ENCODE data around the gene PIGP.
"Not testable (repeated sequence)": the region's sequence is repeated elsewhere in the genome, so short reads cannot be mapped to it uniquely, and the experiment has no call there.

Gene PIGP

DNA sequence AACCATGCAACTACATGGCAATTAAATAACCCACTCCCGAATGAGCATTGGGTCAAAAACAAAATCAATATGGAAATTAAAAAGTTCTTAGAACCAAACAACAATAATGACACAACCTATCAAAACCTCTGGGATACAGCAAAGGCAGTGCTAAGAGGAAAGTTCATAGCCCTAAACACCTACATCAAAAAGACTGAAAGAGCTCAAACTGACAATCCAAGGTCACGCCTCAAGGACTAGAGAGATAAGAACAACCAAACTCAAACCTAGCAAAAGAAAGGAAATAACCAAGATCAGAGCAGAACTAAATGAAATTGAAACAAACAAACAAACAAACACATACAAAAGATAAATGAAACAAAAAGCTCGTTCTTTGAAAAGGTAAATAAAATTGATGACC is 23.1 kb downstream of the PIGP start:
- DNase-seq; intact Hi-C loops (cut with DNase I): not testable (repeated sequence)

DNA sequence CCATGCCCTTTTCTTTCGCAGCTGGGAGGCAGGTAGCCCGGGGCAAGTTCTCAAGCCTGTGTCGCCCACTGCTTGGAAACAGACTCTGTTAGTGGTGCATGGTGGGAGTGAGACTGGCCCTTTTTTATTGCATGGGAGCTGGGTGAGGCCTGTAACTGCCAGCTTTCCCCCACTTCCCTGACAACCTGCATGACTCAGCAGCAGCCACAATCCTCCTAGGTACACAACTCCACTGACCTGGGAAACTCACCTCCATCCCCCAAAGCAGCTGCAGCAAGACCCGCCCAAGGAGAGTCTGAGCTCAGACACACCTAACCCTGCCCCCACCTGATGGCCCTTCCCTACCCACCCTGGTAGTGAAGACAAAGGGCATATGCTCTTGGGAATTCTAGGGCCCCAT is 25.8 kb downstream of the PIGP start:
- no peak for DNase-seq
- intact Hi-C loops (cut with DNase I), result no loop called here

DNA sequence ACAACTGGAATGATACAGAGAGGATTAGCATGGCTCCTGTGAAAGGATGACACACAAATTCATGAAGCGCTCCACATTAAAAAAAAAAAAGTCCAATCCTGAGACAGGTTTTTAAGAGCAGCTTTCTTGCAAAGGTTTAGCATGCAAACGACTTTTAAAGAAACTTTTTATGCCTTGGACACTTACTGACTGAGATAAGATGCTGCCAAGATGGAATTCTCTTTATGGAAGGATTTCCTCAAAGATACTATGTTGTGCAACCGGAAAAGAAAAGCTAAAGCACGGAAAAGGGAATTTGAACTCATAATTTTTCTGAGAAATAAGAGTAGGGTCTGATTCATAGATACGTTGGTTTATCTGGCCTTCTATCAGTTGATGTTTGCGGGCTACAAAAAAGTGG is 27.3 kb downstream of the PIGP start:
- intact Hi-C loops (cut with DNase I), result no loop called here
- no peak for DNase-seq

DNA sequence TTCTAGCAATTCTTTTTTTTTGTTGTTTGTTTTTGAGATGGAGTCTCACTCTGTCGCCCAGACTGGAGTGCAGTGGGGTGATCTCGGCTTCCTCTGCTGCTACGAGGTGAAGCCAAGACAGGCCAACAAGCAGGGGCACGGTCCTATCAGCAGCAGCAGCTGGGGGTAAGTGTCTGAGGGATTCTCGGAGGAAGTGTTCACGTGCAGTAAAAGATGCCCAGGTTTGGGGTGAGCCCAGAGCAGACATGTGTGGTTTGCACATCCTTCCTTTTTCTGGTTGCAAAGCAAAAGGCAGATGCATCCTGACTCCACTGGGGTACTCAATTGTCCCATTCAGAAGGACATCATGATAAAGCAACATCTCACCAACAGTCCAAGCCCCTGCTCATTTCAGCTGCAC is 27.7 kb downstream of the PIGP start:
- intact Hi-C loops (cut with DNase I), result no loop called here
- DNase-seq, result no peak

DNA sequence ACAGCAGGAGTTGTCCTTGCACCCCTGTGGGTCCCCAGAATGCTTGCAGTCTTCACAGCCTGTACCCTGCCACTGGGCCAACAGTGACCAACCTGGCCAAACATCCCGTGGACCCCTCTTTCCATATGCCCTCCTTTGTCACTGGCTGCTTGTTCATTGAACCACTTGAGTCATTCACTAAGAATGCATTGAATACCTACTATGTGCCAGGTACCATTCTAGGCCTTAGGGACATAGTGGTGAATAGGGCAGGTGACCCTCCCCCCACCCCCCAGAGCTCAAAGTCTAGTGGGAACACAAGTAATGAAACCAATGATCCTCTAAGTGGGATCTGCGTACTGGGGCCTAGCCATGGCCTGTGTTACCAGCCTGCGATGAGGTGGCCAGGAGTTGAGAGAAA is 28.2 kb downstream of the PIGP start:
- no peak for DNase-seq
- intact Hi-C loops (cut with DNase I), result no loop called here

DNA sequence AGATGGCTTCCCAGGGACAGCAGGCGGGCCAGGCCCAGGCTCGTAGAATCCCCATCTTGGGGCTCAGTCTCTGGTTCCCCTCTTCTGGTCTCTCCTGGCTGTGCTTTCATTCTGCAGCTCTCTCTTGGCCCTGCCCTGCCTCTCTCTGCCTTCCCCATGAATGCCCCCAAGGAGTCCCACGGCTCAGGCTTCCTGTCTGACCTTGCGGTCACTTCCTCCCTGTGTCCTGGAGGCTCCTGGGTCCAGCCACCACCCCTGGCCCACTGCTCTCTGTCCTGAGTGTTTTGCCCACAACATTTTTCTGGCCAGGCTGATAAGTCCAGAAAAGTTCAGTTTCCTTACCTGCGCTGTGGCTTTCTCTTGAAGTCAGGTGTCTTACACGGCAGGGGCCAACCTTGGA is 29.1 kb downstream of the PIGP start:
- intact Hi-C loops (cut with DNase I), result no loop called here
- DNase-seq, result no peak

DNA sequence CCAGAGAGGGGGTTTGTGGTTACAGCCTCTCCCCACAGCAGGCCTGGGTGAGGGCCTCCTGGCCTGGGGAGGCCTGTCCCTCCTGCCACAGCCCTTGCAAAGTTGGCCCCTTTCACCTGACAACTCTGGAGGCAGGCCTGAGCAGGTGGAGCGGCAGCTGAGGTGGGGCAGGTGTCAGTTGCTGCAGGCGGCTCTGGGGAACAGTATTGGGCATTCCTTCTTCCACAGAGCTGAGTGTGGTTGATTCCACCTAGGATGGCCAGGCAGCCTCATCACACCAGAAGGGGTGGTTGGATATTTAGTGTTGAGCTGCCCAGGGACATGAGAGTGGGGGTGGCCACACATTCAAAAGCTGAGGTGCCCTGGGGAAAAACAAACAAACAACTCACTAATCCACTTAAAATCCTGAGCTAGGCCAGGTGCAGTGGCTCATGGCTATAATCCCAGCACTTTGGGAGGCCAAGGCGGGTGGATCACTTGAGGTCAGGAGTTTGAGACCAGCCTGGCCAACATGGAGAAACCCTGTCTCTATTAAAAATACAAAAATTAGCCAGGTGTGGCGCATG is 31.1 kb downstream of the PIGP start:
- intact Hi-C loops (cut with DNase I), result no loop called here
- DNase-seq, result no peak

DNA sequence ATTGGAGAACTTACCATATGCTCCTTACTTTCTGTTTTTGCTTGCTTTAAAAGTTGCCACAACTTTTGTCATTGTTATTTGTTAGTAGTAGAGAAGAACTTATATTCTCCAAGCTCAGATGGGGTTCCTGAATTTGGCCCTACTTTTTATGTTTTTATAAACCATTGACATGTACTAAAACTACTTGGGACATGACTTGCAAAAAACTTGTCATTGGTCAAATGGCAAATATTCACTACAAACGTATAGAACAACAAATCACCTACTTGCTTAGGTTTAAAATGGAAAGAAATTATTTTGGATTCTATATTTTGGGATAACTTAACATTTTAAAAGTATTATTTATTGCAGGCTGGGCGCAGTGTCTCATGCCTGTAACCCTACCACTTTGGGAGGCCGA is 32.7 kb downstream of the PIGP start:
- intact Hi-C loops (cut with DNase I), result no loop called here

DNA sequence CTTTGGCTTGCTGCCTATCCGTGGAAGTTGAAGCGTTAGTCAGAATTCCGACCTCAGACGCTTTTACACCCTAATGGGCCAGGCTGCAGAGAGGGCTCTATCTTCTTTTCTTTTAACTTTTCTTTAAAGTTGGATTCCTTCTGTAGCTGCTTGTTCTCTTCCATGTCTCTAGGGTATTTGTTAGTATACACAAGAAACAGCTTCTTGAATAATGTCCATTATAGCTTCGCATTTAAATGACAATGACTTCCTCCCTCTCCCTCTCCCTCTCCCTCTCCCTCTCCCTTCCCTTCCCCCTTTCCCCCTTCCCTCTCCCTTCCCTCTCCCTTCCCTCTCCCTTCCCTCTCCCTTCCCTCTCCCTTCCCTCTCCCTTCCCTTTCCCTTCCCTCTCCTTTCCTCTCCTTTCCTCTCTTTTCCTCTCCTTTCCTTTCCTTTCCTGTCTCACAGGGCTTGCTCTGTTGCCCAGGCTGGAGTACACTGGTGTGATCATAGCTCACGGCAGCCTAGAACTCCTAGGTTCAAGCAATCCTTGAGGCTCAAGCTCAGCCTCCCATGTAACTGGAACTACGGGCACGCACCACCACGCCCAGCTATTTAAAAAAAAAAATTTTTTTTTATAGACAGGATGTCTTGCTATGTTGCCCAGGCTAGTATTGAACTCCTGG is 33.3 kb downstream of the PIGP start:
- intact Hi-C loops (cut with DNase I), result no loop called here
- no peak for DNase-seq

More for the DNA sequence above, 32.7 kb downstream of the PIGP start:
- no peak for DNase-seq

DNA sequence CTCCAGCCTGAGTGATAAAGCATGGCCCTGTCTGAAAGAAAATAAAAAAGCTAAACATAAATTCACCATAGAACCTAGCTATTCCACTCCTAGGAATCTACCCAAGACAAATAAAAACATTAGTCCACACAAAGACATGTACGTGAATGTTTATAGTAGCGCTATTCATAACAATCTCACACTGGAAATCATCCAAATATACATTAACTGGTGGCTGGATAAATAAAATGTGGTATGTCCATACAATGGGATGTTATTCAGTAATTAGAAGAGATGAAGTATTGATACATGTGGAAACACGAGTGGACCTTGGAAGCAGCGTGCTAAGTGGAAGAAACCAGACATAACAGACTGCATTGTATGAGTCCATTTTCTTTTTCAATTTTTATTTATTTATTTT is 36.7 kb downstream of the PIGP start:
- intact Hi-C loops (cut with DNase I), result no loop called here
- DNase-seq, result no peak

DNA sequence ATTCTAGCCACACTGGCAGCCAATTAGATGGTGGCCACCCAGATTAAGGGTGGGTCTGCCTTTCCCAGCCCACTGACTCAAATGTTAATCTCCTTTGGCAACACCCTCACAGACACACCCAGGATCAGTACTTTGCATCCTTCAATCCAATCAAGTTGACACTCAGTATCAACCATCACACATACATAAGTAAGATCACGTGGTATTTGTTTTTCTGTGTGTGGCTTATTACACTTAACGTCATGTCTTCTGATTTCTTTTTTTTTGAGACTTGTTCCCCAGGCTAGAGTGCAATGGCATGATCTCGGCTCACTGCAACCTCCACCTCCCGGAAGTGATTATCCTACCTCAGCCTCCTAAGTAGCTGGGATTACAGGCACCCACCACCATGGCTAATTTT is 38.5 kb downstream of the PIGP start:
- intact Hi-C loops (cut with DNase I); DNase-seq: not testable (repeated sequence)

DNA sequence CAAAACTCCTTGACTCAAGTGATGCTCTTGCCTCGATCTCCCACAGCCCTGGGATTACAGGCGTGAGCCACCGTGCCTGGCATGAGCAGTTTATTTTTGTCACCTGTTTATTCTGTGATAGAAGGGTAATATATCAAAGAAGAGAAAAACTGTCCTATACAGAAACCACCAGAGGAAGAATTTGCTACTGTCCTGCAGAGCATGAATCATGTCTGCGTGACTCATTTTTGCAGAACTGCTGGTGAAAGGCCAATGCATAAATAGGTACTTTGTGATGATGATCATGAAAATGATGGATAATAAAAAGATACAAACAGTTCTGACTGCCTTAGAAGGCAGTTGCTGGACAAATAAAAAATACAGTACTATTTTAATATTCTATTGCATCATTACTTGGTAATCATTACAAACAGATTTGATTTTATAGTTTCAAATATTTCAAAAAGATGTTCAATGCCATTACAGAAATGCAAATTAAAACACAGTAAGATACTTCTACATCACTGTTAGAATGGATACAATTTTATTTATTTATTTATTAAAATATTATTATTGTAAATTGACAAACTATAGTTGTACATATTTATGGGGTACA is 39.9 kb downstream of the PIGP start:
- no peak for DNase-seq
- intact Hi-C loops (cut with DNase I), result no loop called here

DNA sequence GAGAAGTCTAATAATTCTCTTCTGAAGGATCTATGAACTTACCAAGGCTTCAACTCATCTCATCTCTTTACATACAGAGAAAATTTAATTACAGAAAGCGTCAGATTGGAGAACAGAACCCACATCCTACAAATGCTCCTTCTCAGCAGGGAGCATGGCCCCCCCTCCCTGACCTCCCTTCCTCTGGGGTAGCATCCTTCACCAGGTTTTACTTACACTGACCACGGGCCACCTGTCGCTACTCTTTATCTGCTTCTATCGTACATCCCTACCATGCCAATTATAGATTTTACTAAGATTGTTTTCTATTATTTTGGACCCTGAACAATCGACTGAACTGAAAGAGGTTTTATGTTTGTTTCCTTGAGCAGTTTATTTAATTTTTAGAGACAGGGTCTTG is 40.6 kb downstream of the PIGP start:
- intact Hi-C loops (cut with DNase I), result no loop called here
- no peak for DNase-seq

DNA sequence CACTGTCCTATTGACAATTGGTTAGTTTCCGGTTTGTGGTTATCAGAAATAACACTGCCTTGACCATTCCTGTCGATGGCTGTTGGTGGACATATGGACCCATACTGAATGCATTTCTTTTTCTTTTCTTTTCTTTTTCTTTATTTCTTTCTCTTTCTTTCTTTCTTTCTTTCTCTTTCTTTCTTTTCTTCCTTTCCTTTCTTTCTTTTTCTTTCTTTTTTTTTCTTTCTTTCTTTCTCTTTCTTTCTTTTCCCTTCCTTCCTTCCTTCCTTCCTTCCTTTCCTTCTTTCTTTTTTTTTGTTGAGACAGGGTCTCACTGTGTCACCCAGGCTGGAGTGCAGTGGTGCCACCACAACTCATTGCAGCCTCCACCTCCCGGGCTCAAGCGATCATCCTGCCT is 42.0 kb downstream of the PIGP start:
- intact Hi-C loops (cut with DNase I), result no loop called here
- DNase-seq, result no peak

DNA sequence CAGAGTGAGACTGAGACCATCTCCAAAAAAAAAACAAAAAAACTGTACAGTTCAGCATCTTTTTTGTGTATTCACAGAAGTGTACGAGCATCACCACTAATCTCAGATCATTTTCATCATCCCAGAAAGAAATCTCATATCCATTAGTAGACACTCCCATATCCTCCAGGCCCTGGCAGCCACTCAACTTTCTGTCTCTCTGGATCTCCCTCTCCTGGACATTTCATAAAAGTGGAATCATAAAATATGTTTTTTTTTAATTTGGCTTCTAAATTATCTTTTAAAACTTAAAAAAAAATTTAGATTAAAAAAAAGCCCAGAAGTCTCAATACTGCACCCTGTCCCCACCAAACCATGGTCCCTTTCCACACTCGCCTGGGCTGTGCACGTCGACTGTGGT is 44.3 kb downstream of the PIGP start:
- DNase-seq, result no peak
- intact Hi-C loops (cut with DNase I), result no loop called here

DNA sequence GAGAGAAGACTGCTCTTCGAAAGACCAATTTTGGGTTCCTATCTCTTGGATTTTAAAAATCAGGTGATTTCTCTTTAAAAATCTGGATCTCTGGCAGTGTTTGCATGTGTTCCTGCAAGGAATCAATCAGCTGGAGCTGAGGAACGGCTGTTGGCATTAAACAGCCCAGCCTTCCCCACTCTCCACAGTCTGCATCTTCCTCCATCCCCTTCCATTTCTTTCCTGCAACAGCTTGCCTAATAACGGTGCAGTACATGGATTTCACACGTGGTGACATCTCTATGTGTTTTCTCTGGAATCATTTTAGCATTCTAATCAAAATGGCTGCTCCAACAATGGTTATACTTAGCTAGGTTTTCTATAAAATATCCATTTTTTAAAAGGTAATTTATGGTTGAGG is 46.4 kb downstream of the PIGP start:
- DNase-seq, result no peak
- intact Hi-C loops (cut with DNase I), result no loop called here

DNA sequence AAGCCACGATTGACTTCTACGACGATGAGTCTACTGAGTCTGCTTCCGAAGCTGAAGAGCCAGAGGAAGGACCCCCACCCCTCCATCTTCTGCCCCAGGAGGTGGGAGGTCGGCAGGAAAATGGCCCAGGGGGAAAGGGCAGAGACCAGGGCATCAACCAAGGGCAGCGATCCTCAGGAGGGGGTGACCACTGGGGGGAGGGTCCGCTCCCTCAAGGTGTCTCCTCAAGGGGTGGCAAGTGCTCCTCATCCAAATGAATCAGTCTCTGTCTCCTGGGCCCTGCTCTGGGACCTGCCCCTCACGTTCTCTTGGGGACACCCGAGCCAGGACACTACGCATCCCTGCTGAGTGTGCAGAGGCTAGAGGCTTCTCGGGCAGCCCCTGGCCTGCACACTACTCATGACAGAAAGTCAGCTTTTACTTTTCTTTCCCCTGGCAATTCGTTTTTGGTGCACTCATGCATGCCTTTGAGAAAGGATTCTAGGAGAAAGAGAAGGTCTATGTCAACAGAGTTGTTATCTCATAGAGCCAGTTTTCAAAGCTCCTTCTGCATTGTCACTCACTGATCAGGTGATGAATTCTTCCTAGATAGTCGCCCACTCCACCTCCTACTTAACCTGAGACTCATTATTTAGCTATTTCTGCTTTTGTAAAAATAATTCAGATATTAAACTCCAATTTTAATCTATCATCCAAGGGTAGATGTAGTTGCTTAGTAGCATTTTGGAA is 54.8 kb downstream of the PIGP start:
- intact Hi-C loops (cut with DNase I), result no loop called here
- DNase-seq, result no peak
